HTERT RPE-1 (cell line): ENCODE data around the gene CNPPD1.

Experiments
- in situ Hi-C: fragments of 300-500 bp; cut with MboI; formaldehyde crosslinking; loops from 4 replicates; pipeline ENCODE4 v1.14.3; 2020; ENCODE audit warnings: low sequenced_read_pairs

The CNPPD1 gene

DNA sequence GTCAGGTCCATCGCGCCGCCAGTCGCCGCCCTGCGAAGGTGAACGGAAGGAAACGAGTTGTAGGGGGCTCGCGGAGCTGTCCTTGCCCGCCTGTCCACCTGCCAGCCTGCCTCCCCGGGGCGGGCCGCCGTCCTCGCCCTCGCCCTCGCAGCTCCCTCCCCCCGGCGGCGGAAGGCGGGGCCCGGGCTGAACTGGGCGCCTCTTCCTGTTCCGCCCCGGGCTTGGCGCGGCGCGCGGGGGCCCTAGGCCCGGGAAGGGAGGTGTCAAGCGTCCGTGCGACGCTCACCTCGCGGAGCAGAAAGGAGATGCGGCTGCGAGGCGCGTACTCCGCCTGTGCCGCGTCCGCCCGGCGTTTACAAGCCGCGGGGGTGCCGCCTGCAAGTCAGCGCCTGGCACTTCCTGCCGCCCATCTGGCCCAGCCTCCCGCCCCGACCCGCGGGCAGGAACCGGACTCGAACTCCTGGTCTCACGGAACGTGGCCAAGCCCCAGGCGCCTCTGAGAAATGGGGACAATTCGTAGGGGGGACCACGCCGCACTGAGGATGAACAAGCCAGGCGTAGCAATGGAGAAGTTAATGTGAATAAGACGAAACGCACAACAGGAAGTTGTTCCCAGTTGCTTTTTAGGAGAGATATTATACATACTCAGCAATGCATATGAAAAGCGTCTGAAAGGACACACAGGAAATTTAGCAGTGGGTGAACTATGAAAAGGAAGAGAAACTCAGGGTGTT lies at the start of gene CNPPD1:
CNPPD1 (minus strand) TSS at position 108 of the 734 bp plus-strand sequence; CDS start at position 11, 97 bp downstream.
- in situ Hi-C loops: no loop called here

DNA sequence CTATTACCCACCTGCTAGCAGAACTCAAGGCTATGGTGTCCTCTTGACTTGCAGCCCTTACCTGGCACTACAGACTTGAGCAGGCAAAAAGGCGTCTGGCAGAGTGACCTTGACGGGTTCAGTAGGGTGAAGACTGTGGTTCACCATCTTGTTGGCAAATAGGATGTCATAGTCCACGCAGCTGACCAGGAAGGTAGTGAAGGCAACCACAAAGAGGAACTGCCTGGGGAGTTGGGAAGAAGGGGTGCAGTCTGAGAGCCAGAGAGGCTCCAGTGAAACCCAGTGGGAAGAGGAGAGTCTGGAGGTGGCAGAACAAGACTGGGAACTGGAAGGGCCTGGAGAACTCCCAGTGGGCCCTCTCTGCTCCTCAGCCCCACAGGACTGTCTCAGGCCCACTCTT lies 48.6 kb upstream of the CNPPD1 start:
- in situ Hi-C loops: no loop called here

DNA sequence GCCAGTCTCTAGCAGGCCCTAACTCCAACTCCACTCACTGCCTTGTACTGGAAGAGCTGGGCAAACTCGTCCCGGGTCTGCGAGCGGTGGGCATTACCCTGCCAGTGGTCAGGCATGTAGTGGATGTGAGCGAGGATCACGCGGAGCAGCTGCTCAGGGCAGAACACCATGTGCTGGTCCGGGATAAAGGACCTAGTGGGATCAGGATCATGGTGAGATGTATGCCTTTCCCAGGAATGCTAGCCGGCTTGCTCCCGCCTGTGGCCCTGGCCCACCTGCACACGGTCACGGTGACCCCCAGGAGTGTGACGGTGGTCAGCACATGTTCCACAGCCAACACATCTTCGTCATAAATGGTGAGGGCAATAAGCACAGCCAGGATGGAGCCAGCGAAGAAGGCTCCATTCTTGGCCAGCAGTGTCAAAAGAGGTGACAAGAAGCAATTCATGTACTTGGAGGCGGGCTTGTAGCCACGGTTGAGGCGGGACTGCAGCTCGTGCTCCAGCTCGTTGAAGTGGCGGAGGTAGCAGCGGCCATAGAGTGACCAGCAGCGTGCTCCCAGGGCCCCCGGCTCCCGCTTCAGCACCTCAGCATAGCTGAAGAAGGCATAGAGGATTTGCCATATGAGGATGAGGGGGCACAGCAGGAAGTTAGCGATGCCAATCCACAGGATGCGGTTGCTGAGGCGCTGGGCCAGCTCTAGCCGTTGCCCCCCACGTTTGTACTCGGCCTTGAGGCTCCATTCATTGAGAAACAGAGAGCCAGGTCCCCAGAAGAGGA lies 47.3 kb upstream of the CNPPD1 start:
- in situ Hi-C loops: no loop called here

DNA sequence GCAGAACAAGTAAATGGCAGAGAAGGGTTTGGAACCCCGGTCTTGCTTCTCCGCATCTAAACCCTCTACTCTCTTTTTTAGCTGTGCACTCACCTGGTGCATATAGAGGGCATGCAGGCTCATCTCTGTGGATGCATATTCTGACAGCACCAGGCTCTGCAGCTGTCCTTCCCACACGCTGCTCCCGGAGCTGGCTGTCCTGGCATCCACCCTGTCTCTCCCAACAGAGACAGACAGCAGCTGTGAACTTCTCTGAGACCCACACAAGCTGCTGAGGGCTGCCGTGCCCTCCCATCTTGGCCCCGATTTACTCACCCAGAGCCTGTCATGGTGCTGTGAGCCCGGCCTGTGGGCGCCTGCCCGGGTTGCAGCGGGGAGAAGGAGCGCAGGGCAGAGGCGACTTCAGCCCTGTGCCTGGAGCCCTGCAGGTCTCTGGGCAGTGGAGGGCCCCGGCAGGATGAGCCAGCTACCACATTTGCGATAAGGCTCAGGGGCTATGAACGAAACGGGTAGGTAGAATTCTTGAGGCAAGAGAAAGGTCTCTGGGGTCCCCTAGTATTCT lies 45.3 kb upstream of the CNPPD1 start:
- in situ Hi-C loops: no loop called here

DNA sequence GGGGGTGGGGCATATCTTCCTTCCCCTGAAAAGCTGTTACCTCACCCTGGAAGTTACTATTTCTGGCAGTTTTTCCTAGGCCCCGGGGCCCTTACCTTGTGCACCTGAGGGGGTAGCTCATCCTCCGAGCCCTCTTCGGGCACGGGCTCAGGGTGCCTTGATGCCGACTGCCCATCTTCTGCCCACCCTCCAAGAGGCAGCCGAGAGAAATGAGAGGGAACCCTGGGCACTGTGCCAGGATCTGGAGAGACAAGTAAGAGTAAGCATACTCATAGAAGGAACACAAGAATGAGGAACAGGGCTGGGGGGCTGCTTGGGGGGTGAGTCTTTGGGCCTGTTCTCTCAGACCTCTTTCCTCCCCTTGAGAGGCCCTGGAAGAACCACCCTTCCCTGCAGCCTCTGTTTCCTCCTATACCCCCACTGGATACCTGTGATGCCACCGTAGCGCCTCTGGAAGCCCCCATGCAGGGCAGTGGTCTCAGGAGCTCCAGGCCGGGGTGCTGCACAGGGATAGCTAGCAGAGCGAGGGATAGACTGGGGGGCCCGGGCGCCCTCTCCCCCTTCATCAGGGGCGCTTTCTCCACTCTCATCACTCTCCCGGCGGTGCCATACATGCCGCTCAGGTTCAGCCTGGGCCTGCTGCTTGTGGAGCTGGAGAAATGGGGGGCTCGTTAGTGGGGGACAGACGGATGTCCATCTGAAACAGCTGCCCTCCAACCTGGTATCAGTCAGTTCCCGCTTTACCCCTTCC lies 44.1 kb upstream of the CNPPD1 start:
- in situ Hi-C loops: no loop called here

DNA sequence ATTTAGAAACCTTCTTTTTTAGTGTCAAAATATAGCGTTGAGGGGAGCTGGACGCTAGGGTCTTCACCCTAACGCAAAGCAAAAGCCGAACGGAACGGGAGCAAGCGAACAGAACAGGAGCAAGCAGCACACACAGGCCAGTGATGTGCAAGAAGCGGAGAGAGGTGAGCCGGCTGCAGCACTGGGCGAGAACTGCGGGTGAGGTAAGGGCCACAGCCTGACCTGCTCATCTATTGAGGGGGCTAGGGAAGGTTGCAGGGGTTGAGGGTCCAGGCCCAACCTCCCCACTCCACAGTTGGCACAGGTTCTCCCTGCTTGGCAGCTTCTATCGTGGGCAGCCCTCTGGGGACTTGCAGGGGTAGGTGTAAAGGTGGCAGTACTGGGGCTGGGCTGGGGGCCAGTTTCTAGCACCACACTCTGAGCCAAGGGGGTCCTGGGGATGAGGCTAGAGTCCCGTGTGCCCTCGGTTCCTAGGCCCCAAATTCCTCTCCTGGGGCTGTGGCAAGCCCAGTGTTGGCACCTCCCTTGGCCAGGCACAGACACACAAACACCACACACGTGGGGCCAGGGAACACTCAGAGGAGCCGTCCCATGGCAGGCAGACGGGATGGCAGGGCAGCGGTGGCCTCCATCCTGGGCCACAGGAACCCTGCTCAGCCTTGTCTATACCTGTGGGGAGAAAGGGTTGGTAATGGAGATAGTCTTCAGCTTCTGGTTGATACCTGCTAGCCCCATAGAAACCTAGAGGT lies 43.2 kb upstream of the CNPPD1 start:
- in situ Hi-C loops: no loop called here

DNA sequence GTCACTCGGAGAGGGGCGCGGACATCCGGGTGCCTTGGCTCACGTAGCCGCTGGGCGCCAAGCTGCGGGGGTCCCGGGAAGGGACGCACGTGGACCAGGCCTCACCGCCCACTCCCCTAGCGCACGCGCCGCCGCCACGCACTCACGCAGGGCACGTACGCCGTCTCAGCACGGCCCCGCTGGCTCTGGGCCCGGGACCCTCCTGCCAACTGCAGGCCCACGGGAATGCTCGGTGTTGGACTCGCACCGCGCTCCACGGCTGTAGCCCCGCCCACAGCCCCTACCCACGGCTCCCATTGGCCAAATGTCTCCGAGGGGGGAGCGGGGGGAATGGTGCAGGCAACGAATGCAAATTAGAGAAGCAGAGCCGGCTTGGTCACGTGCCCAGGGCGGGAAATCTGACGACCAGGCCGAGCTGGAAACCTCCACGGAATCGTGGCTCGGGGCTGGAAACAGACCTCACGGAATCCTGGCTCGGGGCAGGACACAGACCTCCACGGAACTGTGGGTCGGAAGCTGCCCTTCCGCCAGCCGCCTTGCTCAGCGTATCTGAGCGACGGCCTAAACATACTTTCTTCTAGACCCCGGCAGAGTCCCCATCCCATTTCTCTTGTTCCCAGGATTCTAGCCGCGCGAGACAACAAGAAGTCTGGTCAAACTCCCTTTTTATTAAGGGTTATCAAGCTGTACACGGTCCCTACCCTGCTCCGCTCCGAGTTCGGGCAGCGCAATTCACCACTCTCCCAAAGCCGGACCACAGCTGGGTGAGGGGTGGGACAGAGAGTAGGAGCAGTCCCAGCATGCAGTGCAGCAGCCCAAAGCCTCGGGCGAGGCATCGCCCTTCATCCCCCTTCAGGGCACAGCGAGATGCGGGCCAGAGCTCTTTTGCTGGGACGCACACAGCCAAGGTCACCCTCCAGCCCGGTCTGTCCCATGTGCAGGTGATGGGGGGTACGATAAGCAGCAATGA lies 42.3 kb upstream of the CNPPD1 start, which contains the start of gene ABCB6:
ABCB6 (minus strand) TSS at position 227 of the 970 bp plus-strand sequence. CDS start 285 bp downstream, outside the sequence.
- in situ Hi-C loops: no loop called here

DNA sequence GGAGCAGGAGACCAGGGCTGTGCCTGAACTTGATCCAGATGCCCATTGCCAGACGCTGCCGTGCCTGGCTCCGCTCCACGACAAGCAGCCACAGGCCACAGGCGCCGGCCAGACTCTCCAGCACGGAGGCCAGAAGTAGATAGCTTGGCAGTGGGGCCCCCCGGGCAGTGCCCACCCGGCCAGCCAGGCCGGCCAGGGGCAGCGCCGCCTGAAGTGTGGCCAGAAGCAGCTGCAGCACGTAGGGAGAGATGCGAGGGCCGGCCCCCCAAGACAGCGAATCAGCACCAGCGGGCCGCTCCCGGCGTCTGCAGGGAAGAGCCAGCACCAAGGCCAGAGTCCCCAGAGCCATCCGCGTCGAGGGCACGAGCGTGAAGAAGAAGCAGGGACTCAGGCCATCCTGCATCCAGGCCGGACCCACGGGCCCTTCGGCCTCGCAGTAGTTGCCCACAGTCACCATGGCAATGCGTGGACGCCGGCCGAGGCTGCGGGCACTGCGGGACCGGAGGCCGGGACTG lies 41.5 kb upstream of the CNPPD1 start:
- in situ Hi-C loops: no loop called here

DNA sequence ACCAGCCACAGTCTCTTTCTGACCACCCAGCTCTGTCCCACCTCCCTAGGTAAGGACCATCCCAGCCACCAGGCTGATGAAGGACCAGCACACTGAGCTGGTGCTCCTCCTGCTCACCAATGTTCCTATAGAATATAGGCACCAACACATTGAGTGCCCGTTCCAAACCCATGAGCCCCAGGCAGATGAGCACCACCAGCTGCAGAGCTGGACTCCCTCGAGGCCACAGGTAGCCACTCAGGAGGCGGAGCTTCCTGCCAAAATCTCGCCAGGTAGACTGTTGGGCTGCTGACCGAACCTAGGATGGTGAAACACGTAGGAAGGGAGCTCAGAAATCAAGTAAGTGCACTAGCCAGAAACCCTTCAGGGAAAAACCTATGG lies 39.8 kb upstream of the CNPPD1 start:
- in situ Hi-C loops: no loop called here

DNA sequence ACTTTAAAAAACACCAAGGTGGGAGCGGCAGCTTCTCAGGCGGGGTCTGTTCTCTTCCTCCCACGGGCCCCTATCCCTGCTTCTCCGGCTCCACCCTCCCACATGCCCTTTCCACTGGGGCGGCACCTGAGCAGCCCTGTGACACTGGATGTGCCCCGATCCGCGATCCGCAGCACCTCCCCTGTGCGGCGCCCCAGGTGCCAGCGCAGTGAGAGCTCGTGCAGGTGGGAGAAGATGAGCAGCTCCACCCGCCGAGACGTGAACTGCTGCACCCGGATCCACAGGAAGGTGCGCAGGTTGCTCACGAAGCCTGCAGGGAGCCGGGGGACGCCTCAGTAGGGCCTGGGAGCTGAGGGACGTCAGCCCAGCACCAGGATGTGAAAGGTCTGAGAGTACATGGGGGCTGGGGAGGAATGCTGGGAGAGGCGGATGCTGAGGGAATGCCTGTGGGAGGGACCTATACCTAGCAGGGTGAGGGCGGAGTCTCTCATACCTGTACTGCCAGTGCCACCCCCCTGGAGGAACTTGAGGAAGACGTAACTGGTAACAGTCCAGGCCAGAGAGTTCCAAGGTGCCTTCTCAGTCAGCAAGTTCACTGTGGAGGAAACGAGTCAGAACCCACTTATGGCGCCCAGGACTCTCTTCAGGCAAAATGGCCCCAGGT lies 39.3 kb upstream of the CNPPD1 start:
- in situ Hi-C loops: no loop called here

DNA sequence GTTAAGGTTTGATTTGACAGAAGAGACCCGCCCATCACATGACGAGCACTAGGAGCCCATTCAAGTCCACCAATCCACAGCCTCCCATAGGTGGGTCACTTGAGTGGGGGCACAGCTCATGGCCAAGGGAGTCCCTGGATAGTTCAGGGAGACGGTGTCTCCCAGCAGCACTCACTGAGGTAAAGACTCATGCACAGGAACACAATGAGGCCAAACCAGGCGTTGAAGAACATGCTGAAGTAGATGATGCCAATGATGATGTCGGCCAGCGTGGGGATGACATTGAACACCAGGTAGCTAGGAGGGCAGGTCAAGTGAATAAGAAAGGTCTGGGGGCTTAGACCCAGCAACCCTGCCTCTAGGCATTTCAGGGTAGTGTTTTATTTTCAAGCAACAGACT lies 38.1 kb upstream of the CNPPD1 start:
- in situ Hi-C loops: no loop called here

DNA sequence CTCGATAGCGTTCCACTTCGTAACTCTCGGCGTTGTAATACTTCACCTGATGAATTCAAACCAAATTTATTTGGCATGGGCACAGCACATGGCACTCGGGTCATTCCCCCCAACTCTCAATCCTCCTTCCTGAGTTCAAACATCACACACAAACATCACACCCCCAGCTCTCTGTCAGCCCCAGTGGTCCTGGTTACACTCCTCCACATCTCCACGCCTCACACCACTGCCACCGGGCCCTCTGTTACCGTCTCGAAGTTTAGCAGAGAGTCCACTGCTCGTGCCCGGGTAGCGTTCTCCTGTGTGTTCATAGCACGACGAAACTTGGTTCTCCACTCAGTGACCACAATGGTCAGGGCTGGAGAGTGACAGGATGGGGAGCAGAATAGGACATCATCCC lies 37.4 kb upstream of the CNPPD1 start:
- in situ Hi-C loops: no loop called here

DNA sequence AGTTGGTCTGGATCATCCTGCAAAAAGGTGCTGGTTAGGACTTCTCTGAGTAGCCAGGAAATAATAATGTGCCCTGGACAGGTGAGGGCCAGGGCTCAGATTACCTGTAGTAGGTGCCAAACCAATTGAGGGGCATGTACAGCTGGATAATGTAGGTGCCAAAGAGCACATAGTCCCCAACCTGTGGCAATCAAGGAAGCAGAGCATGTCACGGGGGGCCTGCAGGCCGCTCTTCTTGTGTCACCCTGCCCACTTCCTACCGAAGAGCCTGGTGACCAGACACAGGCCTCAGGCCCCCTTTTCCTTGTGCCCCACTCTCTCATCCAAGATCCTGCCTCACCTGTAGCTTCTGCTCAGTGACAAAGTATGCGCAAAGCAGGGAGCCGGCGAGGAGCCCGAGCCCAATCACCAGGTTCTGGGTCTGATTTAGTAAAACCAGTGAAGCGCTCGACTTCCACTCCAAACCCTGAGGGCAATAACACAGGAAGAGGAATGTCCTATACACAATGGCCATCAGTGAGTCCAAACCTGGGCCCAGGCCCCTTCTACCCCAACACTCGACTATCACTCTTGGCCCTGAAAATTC lies 36.9 kb upstream of the CNPPD1 start:
- in situ Hi-C loops: no loop called here

DNA sequence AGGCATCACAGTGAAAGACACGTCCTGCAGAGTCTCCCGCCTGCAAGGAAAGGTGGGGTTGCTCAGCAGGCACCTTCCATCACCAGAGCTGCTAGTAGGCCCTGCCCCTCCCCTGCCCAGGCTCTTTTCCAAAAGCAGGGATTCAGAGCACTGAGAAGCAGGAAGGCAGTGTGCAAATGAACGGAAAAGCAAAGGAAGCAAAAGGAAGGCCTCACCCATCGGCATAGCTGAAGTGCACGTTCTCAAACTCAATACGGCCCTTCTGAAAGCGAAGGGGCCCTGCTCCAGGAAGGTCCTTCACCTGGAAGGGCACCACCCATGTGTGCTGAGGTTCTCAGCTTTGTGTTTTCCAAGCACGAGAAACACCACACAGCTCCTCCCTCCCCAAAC lies 36.3 kb upstream of the CNPPD1 start:
- in situ Hi-C loops: no loop called here

DNA sequence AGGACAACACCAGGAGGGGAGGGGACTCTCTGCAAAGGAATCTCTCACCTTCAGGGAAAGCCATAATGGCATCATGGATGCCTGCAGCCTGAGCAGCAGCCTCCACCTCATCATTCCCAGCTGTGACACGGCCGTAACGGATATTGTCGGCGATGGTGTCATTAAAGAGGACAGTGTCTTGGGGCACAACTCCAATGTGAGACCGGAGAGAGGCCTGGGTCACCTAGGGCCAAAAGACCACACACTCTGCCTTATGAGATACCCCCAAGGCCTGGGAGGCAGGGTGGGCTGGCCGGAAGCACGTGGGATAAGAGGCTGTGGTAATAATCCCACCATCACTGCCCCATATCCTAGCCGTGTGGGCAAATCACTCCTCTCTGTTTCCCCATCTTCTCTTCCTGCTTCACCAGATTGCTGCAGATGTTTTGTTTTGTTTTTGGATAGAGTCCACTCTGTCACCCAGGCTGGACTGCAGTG lies 34.2 kb upstream of the CNPPD1 start:
- in situ Hi-C loops: no loop called here

DNA sequence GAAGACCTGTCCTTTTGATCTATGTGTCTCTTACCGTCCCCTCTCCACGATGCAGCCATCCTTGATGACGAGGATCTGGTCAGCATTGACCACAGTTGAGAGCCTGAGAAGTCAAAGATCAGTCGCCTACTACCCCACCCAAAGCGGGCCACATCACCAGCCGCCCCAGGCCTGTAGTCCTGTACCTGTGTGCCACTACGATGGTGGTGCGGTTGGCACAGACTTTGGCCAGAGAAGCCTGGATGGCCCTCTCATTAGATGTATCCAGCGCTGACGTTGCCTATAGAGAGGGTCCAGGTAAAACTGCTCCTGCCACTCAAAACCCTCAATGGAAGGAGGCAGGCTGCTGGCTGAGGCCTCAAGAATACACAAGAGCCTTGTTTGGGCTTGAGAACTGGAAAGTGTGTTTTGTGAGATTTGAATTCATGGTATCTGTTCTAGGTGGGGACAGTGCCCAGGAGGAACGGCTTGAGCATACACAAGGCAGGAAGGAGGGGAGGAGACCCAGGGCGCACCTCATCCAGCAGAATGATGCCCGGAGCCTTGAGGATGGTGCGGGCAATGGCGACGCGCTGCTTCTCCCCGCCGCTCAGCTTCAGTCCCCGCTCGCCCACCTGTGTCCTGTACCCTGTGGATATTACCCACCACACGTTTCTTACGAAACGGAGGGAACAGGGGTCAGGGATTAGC lies 33.6 kb upstream of the CNPPD1 start:
- in situ Hi-C loops: no loop called here
